GM12873 (cell line): Measurements from ENCODE around the gene EFCAB7.

ENCODE experiments used
- TF ChIP-seq, protein P1 (sequence below): IDR thresholded peaks from 2 replicates; pipeline ENCODE4 v1.5.1; 2012; ENCODE audit warnings: low read depth, mild to moderate bottlenecking, moderate library complexity, low read length, control low read depth; ENCODE audit not compliant: insufficient read depth; ENCODE audit errors: missing control alignments

The EFCAB7 gene

DNA sequence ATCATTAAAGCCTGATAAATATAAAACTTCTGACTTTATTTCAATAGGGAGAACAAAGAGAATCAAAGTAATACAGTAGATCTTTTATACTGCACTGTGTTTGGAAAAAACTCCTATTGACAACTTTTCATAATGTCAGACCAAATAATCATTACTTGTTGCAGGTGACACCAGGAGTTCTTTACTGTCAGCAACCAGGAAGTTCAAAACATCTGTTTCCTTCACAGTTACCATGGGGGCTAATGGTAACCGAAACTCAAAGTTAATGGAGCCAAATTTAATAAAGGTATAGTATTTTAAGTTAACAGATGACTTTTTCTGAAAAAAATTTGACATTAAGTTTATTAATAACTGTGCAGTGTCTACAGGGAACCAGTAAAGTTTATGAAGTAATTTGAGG, 10.6 kb downstream of the EFCAB7 start:
- TF ChIP-seq, protein P1, sequence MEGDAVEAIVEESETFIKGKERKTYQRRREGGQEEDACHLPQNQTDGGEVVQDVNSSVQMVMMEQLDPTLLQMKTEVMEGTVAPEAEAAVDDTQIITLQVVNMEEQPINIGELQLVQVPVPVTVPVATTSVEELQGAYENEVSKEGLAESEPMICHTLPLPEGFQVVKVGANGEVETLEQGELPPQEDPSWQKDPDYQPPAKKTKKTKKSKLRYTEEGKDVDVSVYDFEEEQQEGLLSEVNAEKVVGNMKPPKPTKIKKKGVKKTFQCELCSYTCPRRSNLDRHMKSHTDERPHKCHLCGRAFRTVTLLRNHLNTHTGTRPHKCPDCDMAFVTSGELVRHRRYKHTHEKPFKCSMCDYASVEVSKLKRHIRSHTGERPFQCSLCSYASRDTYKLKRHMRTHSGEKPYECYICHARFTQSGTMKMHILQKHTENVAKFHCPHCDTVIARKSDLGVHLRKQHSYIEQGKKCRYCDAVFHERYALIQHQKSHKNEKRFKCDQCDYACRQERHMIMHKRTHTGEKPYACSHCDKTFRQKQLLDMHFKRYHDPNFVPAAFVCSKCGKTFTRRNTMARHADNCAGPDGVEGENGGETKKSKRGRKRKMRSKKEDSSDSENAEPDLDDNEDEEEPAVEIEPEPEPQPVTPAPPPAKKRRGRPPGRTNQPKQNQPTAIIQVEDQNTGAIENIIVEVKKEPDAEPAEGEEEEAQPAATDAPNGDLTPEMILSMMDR, result no peak

- TF ChIP-seq, protein P1, result no peak
Measured at GRCh38 chr1:63534406-63534805, 11.1 kb downstream of the EFCAB7 start.

GRCh38 chr1:63537006-63537405, 13.7 kb downstream of the EFCAB7 start:
- TF ChIP-seq, protein P1, result no peak

DNA sequence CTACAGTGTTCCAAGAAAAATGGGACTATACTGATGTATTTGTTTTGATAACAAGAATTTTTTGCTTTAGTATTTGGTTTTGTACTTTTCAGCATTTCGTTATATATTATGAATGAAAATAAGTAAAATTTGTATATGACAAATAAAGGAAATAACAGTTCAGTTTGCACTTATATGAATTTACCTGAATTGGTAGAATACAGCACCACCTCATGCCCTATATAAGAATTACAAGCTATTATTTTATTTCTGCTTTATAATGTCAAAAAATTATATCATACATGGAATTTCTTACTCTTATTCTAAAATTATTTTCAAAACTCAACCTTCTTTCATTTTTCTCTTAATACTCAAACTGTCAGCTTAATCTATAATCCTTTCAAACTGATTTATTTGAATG, 14.6 kb downstream of the EFCAB7 start:
- TF ChIP-seq, protein P1, result peak; percentile 24

- TF ChIP-seq, protein P1, result no peak
Measured at GRCh38 chr1:63545780-63546179, 22.5 kb downstream of the EFCAB7 start.

DNA sequence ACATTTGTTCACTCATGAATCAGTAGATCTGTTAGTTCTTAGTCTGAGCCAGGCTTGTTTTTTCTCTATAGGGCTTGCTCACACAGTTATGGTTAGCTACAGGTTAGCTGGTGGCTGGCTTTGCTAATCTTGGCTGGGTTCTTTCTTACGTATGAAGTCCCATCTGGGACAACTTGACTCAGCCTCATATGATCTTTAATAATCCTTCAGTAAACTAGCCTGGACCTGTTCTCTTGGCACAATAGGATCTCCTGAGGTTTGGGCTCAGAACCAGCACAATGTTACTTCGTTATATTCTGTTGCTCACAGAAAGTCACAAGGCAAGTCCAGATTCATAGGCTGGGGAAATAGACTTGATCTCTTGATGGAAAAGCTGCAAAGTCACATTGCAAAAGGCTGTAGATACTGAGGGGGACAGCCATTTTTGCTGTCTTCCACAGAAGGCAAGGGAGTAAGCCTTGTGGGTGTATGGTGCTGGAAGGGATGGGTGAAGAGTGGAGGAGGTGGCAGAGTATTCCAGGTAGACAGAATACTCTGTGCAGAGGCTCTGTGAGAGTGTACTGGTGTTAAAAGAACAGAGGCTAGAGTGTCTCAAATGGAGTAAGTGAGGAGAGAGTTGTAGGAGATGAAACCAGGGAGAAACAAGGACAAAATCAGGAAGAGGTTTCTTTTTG, 24.4 kb downstream of the EFCAB7 start:
- TF ChIP-seq, protein P1, result no peak

- TF ChIP-seq, protein P1, result no peak
Measured at GRCh38 chr1:63548303-63548702, 25.0 kb downstream of the EFCAB7 start.
